Measurements from ENCODE around the gene RNASEH2A.
"Not testable (repeated sequence)": the region's sequence is repeated elsewhere in the genome, so short reads cannot be mapped to it uniquely, and the experiment has no call there.

The RNASEH2A gene

GRCh38 chr19:12793290-12794195 lies 12.8 kb upstream of the RNASEH2A start:
- DNase-seq (ENCODE audit: low read depth in 2 of 2) = peak; percentile 86 to 87

GRCh38 chr19:12794196-12794941 lies 12.0 kb upstream of the RNASEH2A start:
- DNase-seq (ENCODE audit: low read depth in 2 of 2) = no peak

- DNase-seq (ENCODE audit: low read depth in 2 of 2) = no peak
These were observed 11.4 kb upstream of the RNASEH2A start for GRCh38 chr19:12794971-12795381.

- peak in 1 of 2 donors; percentile 68 for DNase-seq (ENCODE audit: low read depth in 2 of 2)
These were observed 10.0 kb upstream of the RNASEH2A start for GRCh38 chr19:12796146-12797071.

GRCh38 chr19:12797141-12797587 lies 9.2 kb upstream of the RNASEH2A start:
- DNase-seq (ENCODE audit: low read depth in 2 of 2) = no peak

GRCh38 chr19:12797607-12798006 lies 8.8 kb upstream of the RNASEH2A start:
- not testable (repeated sequence) for DNase-seq (ENCODE audit: low read depth in 2 of 2)

- no peak for DNase-seq (ENCODE audit: low read depth in 2 of 2)
These were observed 6.5 kb upstream of the RNASEH2A start for GRCh38 chr19:12799742-12800465.

GRCh38 chr19:12800466-12800770 lies 6.0 kb upstream of the RNASEH2A start:
- DNase-seq (ENCODE audit: low read depth in 2 of 2) = no peak

- no peak for DNase-seq (ENCODE audit: low read depth in 2 of 2)
These were observed 5.4 kb upstream of the RNASEH2A start for GRCh38 chr19:12800923-12801465.

- peak in 1 of 2 donors; percentile 64 for DNase-seq (ENCODE audit: low read depth in 2 of 2)
These were observed 4.7 kb upstream of the RNASEH2A start, which contains the start of the genes PRDX2 and THSD8 for GRCh38 chr19:12801466-12802266. Gene PRDX2 (minus strand): TSS chr19:12801800. CDS start chr19:12801261, 539 bp downstream. Gene THSD8 (plus strand): TSS chr19:12802069. CDS start chr19:12802072, 3 bp downstream.

- DNase-seq (ENCODE audit: low read depth in 2 of 2) = no peak
These were observed 3.9 kb upstream of the RNASEH2A start for GRCh38 chr19:12802267-12803106.

- DNase-seq (ENCODE audit: low read depth in 2 of 2) = no peak
These were observed 2.3 kb upstream of the RNASEH2A start for GRCh38 chr19:12804051-12804450.

- DNase-seq (ENCODE audit: low read depth in 2 of 2) = no peak
These were observed 8.7 kb downstream of the RNASEH2A start for GRCh38 chr19:12815088-12815487.

GRCh38 chr19:12817188-12817587 lies 10.8 kb downstream of the RNASEH2A start:
- DNase-seq (ENCODE audit: low read depth in 2 of 2) = not testable (repeated sequence)

GRCh38 chr19:12817810-12818209 lies 11.4 kb downstream of the RNASEH2A start:
- DNase-seq (ENCODE audit: low read depth in 2 of 2) = not testable (repeated sequence)

GRCh38 chr19:12821761-12822160 lies 15.4 kb downstream of the RNASEH2A start:
- DNase-seq (ENCODE audit: low read depth in 2 of 2) = no peak

GRCh38 chr19:12825254-12826131 lies 19.1 kb downstream of the RNASEH2A start:
- no peak for DNase-seq (ENCODE audit: low read depth in 2 of 2)

- DNase-seq (ENCODE audit: low read depth in 2 of 2) = no peak
These were observed 22.1 kb downstream of the RNASEH2A start for GRCh38 chr19:12828494-12828893.

Data from activated CD4-positive, alpha-beta T cell treated with anti-CD3 and anti-CD28 coated beads for 24 hours (primary cell).